Activated T-helper 2 cell treated with anti-CD3 and anti-CD28 coated beads, Interferon-gamma antibody, Interleukin-2, Interleukin-4, amounts not matched to agents 10 μg/mL and 5 μg/mL and 100 μg/mL, durations not matched to agents 14 hours and 24 hours and 36 hours (primary cell): Measurements from ENCODE around the gene F5. TPM values are rescaled to one million over a fixed set of nuclear protein-coding genes. Genes with fewer than 3 reads are reported as not detected.

Experiments
- DNase-seq: peaks from one replicate; pipeline ENCODE4 v3.0.0; 2021; ENCODE audit warnings: low spot score
- H3K27ac Mint-ChIP-seq: one replicate; pipeline ENCODE4 v1.8.0; 2021; ENCODE audit warnings: mixed read lengths
- H3K27me3 Mint-ChIP-seq: one replicate; pipeline ENCODE4 v1.8.0; 2021; ENCODE audit warnings: low read depth, mixed read lengths
- H3K36me3 Mint-ChIP-seq: one replicate; pipeline ENCODE4 v1.8.0; 2021; ENCODE audit warnings: low read depth, mixed read lengths
- H3K4me1 Mint-ChIP-seq: one replicate; pipeline ENCODE4 v1.8.0; 2021; ENCODE audit warnings: low read depth, mixed read lengths
- H3K4me3 Mint-ChIP-seq: one replicate; pipeline ENCODE4 v1.8.0; 2021; ENCODE audit warnings: low read depth, mild to moderate bottlenecking, moderate library complexity, mixed read lengths
- H3K9me3 Mint-ChIP-seq: one replicate; pipeline ENCODE4 v1.8.0; 2021; ENCODE audit warnings: mixed read lengths
- intact Hi-C: fragments of 100-400 bp; cut with micrococcal nuclease; formaldehyde crosslinking; loops from one replicate; pipeline ENCODE4 v1.15.1; 2023
- total RNA-seq: library from RNA; stranded (reverse); gene quantifications from 2 replicates; pipeline ENCODE4 v1.2.3, GENCODE V29; 2022

F5 gene
- total RNA-seq, 1 donor from 2014 or later = 26.0 TPM

GRCh38 chr1:169608226-169608625 lies 21.9 kb upstream of the F5 start:
- H3K36me3 Mint-ChIP-seq = no peaks in the 10 kb centered on the region
- DNase-seq = no peak

GRCh38 chr1:169604781-169605560 lies 18.7 kb upstream of the F5 start:
- DNase-seq = peak; percentile 52
- H3K27me3 Mint-ChIP-seq = no peaks in the 10 kb centered on the region
- intact Hi-C loops = no loop called here
- H3K9me3 Mint-ChIP-seq = no peaks in the 10 kb centered on the region
- peak overlapping the region; percentile 4 for H3K4me3 Mint-ChIP-seq
- no peaks in the 10 kb centered on the region for H3K36me3 Mint-ChIP-seq
- H3K4me1 Mint-ChIP-seq = peaks cover 42% of the 10 kb centered on the region
- H3K27ac Mint-ChIP-seq = peak overlapping the region; percentile 64

More at GRCh38 chr1:169608226-169608625, 21.9 kb upstream of the F5 start:
- intact Hi-C loops = no loop called here
- H3K4me3 Mint-ChIP-seq = no peak overlapping the region
- H3K27me3 Mint-ChIP-seq = no peaks in the 10 kb centered on the region
- peaks cover 22% of the 10 kb centered on the region for H3K4me1 Mint-ChIP-seq
- H3K27ac Mint-ChIP-seq = no peak overlapping the region
- no peaks in the 10 kb centered on the region for H3K9me3 Mint-ChIP-seq

- H3K9me3 Mint-ChIP-seq = no peaks in the 10 kb centered on the region
- intact Hi-C loops = loop anchor here (1.0 to 2.0 kb wide), 4 partner anchors 14 to 111 kb away; partner anchors contain the start of gene F5
- H3K4me3 Mint-ChIP-seq = no peak overlapping the region
- H3K36me3 Mint-ChIP-seq = no peaks in the 10 kb centered on the region
- no peak overlapping the region for H3K27ac Mint-ChIP-seq
- peaks cover 42% of the 10 kb centered on the region for H3K4me1 Mint-ChIP-seq
- H3K27me3 Mint-ChIP-seq = no peaks in the 10 kb centered on the region
- no peak for DNase-seq
These were observed 15.0 kb upstream of the F5 start for GRCh38 chr1:169601096-169601881.

GRCh38 chr1:169595764-169596711 lies 9.8 kb upstream of the F5 start:
- no peaks in the 10 kb centered on the region for H3K9me3 Mint-ChIP-seq
- no peak for DNase-seq
- H3K27me3 Mint-ChIP-seq = peaks cover 4% of the 10 kb centered on the region
- no peak overlapping the region for H3K27ac Mint-ChIP-seq
- no peak overlapping the region for H3K4me3 Mint-ChIP-seq
- H3K36me3 Mint-ChIP-seq = no peaks in the 10 kb centered on the region
- H3K4me1 Mint-ChIP-seq = peaks cover 41% of the 10 kb centered on the region
- intact Hi-C loops = loop anchor here (2.0 kb wide), 2 partner anchors 107 to 199 kb away; partner anchors contain the start of gene METTL18

GRCh38 chr1:169594391-169594790 lies 8.1 kb upstream of the F5 start:
- no peak for DNase-seq
- peaks cover 40% of the 10 kb centered on the region for H3K4me1 Mint-ChIP-seq
- intact Hi-C loops = loop anchor here (1.0 to 2.0 kb wide), 3 partner anchors 10 to 200 kb away; partner anchors contain the start of gene METTL18
- H3K27ac Mint-ChIP-seq = peak overlapping the region; percentile 51
- peak overlapping the region; percentile 45 for H3K4me3 Mint-ChIP-seq
- peaks cover 4% of the 10 kb centered on the region for H3K27me3 Mint-ChIP-seq
- H3K9me3 Mint-ChIP-seq = no peaks in the 10 kb centered on the region
- no peaks in the 10 kb centered on the region for H3K36me3 Mint-ChIP-seq

GRCh38 chr1:169590932-169591331 lies 4.7 kb upstream of the F5 start:
- intact Hi-C loops = no loop called here
- Mint-ChIP-seq H3K27me3 (peaks cover 1% of the 10 kb centered on the region), H3K4me3 (no peak overlapping the region), H3K27ac (no peak overlapping the region), H3K36me3 (no peaks in the 10 kb centered on the region), H3K9me3 (no peaks in the 10 kb centered on the region), H3K4me1 (peaks cover 63% of the 10 kb centered on the region)
- DNase-seq = no peak

- Mint-ChIP-seq H3K27me3 (no peaks in the 10 kb centered on the region), H3K9me3 (no peaks in the 10 kb centered on the region), H3K27ac (peak overlapping the region; percentile 48), H3K4me1 (peaks cover 62% of the 10 kb centered on the region), H3K4me3 (peak overlapping the region; percentile 1), H3K36me3 (no peaks in the 10 kb centered on the region)
- intact Hi-C loops = loop anchor here (2.0 to 10.0 kb wide), 5 partner anchors 102 to 1244 kb away; partner anchors contain the start of genes BLZF1, NME7 and SCYL3
- no peak for DNase-seq
These were observed 2.7 kb upstream of the F5 start for GRCh38 chr1:169588785-169589485.

- Mint-ChIP-seq H3K27me3 (no peaks in the 10 kb centered on the region), H3K36me3 (peaks cover 4% of the 10 kb centered on the region), H3K27ac (no peak overlapping the region), H3K4me3 (no peak overlapping the region), H3K9me3 (no peaks in the 10 kb centered on the region), H3K4me1 (peaks cover 64% of the 10 kb centered on the region)
- intact Hi-C loops = loop anchor here (2.0 to 10.0 kb wide), 5 partner anchors 101 to 1243 kb away; partner anchors contain the start of genes BLZF1, NME7 and SCYL3
- no peak for DNase-seq
These were observed 1.8 kb upstream of the F5 start for GRCh38 chr1:169588112-169588511.

- intact Hi-C loops = loop anchor here (1.0 to 10.0 kb wide), 8 partner anchors 15 to 1241 kb away; partner anchors contain the start of genes BLZF1, METTL18, NME7 and SCYL3
- H3K4me3 Mint-ChIP-seq = peak overlapping the region; percentile 89
- no peak for DNase-seq
- H3K4me1 Mint-ChIP-seq = peaks cover 59% of the 10 kb centered on the region
- no peaks in the 10 kb centered on the region for H3K27me3 Mint-ChIP-seq
- no peaks in the 10 kb centered on the region for H3K9me3 Mint-ChIP-seq
- H3K27ac Mint-ChIP-seq = peak overlapping the region; percentile 83
- H3K36me3 Mint-ChIP-seq = peaks cover 9% of the 10 kb centered on the region
These were observed 250 bp downstream of the F5 start for GRCh38 chr1:169586067-169586394.

GRCh38 chr1:169585181-169585580 lies 1.1 kb downstream of the F5 start:
- no peak for DNase-seq
- Mint-ChIP-seq H3K9me3 (no peaks in the 10 kb centered on the region), H3K4me3 (peak overlapping the region; percentile 89), H3K27ac (peak overlapping the region; percentile 83), H3K4me1 (peaks cover 59% of the 10 kb centered on the region), H3K27me3 (no peaks in the 10 kb centered on the region), H3K36me3 (peaks cover 9% of the 10 kb centered on the region)
- intact Hi-C loops = loop anchor here (5.0 to 10.0 kb wide), 4 partner anchors 218 to 1240 kb away; partner anchors contain the start of genes BLZF1, NME7 and SCYL3

GRCh38 chr1:169584483-169585144 lies 1.7 kb downstream of the F5 start:
- peaks cover 56% of the 10 kb centered on the region for H3K4me1 Mint-ChIP-seq
- intact Hi-C loops = loop anchor here (1.0 to 10.0 kb wide), 5 partner anchors 10 to 1240 kb away; partner anchors contain the start of genes BLZF1, NME7 and SCYL3
- no peaks in the 10 kb centered on the region for H3K9me3 Mint-ChIP-seq
- H3K36me3 Mint-ChIP-seq = peaks cover 9% of the 10 kb centered on the region
- H3K4me3 Mint-ChIP-seq = peak overlapping the region; percentile 89
- no peak for DNase-seq
- peak overlapping the region; percentile 83 for H3K27ac Mint-ChIP-seq
- no peaks in the 10 kb centered on the region for H3K27me3 Mint-ChIP-seq
